Measurements from ENCODE around the gene NFYB.
A peak's percentile ranks its signal among the peaks of the same experiment; 100 is the strongest.
"Not testable (repeated sequence)": the region's sequence is repeated elsewhere in the genome, so short reads cannot be mapped to it uniquely, and the experiment has no call there.

NFYB gene

DNA sequence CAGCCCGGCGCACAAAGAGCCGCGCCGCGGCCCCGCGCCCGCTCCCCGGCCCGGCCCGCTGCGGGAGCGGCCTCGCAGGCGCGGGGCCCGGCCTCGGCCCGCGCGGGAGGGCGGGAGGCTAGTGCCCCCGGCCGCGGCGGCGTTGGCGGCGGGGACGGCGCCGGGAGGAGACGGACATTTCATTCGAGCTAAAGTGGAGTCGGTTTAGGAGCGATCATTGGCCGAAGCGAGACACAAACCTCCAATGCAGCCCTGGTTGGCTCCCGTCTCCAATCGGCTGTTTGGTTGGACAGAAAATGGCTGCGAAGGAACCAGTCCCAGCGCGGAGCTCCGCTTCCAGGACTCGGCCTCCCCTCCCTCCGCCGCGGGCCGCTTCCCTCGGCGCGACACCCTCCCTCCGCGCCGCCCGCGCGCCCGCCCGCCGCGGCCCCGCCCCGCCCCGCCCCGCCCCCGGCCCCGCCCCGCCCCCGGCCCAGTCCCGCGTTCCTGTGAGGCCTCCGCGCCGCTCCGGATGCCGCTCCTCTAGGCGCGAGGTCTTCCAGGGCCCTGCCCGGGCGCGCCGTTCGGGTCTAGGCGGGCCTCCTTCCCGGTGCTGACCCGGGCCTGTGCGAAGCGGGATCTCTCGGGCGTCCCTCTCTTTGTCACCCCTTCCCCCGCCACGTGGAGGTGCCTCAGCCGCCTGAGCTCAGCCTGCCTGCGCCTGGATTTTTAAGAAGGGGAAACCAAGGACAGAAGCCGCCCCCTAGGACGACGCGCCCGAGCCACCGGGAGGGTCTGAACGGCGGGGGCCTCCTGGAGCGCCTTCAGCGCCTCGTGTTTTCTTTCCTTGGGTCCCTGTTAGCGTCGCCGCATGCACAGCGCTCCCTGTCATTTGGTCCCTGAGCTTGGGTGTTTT, at the start of gene NFYB:
Gene NFYB (minus strand): TSS at position 309 of the 895 bp plus-strand sequence. CDS start 2,757 bp downstream, outside the sequence.
- DNase-seq: peak; percentile 96

DNA sequence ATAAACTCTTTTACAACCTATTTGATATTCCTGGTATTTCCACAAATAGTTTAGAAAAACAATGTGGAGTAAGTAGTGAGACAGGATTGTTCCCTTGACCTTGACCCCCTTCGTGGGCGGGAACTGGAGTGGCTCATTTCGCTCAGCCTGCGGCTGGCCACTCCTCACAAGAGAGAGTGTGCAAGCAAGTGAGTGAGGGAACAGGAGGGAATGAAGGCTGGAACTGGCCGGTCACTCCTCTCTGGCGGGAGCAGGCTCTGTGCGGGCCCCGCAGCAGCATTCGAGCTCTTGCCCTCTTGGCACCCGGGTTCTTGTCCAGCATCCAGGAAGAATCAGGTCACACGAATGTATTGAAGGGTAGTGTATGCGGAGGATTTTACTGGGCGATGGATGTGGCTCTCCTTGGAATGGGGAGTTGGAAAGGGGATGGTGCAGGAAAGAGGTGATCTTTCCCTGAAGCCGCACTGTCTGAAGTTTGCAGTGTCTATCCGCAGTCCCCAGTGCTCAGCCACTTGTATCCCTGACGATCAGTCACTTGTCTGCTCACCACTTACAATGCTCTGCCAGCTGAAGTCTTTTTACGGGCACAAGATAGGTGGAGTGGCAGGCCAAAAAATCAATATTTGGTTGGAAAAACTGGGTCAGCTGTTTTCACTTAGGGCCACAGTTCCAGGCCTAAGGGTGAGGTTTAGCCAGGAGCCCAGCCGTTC, 49.6 kb upstream of the NFYB start:
- DNase-seq: no peak

DNA sequence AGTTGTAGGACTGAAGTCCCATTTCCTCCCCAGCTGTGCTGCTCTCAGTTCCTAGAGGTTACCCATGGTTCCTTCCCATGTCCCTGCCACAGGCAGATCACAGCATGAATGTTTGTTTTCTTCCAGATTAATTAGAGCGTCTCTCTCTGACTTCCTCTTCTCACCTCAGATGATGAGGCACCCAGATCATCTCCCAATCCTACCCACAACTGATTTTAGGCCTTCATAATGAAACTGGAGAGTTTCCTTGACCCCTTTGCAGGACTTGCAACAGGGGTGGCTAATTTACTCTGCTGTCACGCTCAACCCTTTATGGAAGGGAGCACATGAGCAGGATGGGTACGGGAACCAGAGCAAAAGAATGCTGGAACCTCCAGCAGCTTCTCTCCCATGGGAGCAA, 45.4 kb upstream of the NFYB start:
- DNase-seq: no peak

DNA sequence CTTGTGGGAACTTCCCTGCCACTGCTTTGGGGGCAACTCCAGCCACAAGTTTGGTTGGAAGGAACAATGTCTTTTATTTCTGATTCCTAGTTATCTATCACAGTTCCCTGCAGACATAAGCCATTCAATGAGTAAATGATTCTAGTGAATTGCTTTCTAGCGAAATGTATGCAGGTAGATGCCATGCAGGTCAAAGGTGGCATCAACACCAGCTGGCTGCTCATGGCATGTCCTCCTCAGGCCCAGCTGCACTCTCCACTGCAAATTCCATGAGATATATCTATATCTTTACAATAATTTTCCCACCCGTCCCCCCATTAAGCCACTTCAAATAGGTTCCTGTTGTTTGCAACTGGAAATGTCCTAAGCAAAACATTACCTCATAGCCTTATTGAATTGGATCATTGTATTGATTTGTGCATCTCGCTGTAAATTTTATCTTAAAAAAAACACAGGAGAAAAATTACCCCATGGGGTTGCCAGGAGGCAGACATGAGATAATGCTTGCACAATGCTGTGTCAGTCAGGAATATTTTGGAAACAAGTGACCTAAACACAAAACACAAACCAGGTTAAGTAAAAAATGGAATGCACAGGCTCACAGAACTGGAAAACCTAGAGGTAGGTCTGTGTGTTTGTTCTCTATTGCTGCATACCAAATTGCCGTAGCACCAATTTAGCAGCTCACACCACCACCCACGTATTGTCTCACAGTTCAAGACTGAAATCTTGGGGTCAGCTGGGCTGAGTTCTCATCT, 44.8 kb upstream of the NFYB start:
- no peak for DNase-seq

DNA sequence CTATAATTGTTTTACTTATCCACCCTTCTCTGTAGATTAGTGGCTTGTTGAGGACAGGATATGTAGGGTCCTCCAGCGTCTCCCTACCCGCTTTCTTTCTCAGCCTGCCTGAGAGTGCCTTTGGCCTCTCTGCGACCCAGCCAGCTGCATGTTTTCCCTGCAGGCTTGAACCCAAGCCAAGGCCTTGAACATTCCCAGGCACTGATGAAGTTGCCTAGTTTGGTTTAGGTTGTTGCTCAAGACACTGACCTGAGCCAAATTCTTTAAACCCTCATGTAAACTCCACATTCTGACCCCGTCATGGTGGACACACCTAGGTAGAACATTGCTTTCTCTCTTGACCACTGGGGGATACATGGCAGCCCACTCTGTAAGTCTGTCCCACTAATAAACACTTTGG, 44.1 kb upstream of the NFYB start:
- DNase-seq: no peak

DNA sequence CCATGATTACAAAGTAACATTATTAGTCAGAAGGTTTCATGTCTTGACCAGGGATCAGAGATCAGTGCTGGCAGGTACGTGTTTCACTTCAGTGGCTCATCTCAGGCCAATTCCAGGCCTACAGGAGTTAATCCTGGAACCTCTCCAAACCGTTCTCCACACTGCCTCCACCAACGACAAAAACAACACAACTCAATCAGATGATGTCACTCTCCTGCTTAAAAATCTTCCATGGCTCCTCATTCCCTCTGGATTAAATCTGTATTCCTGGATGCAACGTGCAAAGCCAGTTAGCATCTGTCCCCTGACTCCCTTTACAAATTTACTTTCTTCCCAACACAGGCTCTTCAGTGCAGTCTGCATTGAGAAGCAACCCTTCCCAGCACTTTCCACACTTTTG, 43.3 kb upstream of the NFYB start:
- DNase-seq: no peak

DNA sequence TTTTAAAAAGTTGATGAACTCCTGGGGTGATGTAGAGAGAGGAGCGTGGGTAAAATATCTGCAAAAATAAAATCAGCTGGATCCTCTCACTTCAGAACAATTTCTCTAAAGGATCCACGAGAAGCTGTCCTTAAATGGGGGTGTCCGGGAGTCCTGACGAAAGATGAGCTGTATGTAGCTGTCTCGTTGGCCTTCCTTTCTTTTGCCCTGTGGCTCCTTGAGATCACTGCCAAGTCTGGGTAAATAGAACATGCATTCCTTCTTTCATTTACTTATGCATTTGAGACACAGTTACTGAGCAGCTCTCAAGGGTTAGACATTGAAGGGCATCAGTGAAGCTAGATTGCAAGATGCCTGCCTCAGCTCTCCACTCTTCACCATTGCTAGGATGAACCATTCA, 42.4 kb upstream of the NFYB start:
- no peak for DNase-seq

DNA sequence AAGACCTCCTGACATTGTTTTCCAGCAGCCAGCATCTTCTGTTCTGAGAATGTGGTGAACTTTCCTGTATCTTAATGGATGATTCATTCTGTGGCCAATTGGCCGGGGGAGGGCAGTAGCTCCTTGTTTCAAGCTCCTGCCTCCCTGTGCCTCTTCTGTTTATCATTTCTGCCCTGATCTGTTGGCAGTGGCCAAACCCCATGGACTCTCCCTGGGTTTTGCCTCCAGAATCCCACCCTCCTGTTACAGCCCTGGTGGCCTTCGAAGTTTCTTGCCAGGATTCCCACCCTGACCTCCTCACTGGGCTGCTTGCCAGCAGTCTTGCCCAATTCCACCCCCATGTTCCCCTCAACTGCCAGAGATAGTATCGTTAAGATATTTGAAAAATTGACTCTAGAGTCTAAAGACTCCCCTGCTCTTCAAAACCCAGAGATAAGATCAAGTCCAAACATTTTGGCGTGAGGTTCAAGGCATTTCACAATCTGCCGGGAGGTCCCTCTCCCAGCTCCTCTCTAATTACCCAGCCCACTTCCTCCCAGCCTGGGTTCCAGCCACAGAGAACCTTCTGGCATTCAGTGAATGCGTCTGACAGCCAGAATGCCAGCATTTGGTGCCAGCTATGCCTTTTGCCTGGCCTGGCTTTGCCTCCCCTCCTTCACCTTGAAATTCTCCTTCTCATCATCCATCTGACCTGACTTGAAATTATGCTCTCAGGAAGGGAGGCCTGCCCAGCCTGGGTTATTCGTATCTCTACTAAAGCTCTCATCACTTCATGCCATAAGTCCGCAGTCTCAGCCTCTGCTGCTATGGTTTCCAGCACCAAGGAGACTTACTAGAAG, 39.9 kb upstream of the NFYB start:
- DNase-seq: peak; percentile 58

DNA sequence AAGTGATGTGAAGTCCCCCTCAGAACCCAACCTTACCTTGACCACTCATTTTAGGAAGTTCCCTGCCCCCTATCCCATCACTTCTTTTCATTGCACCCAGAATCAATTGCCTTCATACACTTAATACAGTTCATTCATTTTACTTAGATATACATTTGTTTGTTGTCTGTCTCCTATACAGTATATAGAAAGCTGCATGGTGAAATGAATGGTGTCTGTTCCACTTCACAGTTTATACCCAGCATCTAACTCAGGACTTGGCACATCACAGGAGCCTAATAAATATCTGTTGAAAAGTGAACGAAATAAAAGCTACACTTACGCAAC, 39.3 kb upstream of the NFYB start:
- DNase-seq: no peak

DNA sequence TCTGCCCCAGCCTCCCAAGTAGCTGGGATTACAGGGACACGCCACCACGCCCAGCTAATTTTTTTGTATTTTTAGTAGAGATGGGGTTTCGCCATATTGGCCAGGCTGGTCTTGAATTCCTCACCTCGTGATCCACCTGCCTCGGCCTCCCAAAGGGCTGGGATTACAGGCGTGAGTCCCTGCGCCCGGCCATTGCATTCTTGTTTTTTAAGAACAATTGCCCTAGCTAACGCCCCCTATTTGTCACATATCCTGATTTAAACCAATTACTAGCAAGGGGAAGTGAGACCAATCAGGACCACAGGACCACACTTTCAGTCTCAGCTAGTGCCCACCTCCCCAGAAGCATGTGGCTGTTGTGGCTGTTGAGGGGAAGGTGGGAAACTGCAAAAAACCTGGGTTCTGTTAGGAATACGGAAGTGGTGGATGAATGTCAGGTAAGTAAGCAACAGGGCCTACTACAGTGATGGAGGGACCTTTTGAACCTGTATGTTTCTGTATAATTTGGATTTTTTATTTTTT, 37.8 kb upstream of the NFYB start:
- no peak for DNase-seq

DNA sequence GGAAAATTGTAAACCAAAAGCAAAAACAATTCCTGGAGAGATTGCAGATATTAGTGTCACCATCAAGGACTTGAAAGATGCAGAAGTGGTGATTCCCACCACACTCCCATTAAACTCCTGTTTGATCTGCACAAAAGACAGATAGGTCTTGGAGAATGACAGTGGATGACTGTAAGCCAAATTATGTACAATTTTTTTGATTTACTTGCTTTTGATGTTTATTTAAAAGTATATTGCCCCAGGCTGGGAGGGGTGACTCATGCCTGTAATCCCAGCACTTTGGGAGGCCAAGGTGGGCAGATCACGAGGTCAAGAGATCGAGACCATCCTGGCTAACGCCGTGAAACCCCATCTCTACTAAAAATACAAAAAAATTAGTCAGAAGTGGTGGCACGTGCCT, 35.8 kb upstream of the NFYB start:
- not testable (repeated sequence) for DNase-seq

DNA sequence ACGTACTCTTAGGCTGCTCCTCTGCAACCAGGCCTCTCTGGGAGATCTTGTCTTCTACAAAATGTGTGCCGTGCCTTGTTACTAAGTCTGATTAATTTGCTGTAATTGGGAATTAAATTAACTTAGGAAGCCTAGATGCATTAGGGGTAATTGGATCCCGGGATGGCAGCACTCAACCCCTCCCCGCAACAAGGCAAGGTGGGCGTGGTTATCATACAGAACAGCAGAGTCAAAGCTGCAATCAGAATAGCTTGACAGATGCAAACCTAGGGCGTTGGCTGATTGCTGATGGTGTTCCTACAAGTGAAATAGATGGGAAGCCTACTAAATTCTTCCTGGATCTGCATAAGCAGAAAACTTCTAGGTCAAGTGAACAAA, 34.5 kb upstream of the NFYB start:
- no peak for DNase-seq

DNA sequence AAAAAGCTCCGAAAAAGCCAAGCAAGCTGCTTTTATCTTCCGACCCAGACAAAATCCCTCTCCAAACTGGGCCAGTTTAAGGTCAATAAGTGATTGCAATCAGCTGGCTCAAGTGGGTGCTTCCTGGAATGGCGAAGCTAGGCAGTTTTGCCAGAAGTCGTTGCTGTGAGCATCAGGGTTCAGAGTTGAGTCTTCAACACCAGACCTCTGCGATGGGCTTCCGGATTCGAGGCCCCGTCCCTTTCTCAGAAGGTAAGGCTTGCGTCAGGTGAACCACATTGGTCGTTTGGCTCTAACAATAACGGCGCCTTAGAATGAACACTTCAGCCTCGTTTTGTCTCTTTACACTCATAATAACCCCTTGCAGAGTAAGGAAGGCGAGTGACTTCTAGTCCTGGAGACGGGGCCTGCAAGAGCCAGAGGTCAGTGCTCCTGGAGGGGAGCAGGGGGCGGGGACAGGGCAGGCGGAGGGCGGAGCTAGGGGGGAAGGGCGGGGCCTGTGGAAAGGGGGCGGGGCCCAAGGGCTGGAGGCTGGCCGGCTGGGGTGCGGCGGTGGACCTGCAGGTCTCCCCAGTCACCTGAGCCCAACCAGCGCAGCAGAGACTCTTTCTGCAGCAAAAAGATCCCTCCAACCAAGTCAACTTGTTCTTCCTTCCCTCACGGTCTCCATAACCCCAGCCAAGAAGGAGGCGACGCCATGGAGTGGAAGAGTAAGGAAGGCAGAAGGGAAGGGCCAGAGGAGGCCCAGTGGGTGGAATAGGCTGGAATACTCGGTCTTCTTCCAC, 34.0 kb upstream of the NFYB start:
- DNase-seq: no peak

DNA sequence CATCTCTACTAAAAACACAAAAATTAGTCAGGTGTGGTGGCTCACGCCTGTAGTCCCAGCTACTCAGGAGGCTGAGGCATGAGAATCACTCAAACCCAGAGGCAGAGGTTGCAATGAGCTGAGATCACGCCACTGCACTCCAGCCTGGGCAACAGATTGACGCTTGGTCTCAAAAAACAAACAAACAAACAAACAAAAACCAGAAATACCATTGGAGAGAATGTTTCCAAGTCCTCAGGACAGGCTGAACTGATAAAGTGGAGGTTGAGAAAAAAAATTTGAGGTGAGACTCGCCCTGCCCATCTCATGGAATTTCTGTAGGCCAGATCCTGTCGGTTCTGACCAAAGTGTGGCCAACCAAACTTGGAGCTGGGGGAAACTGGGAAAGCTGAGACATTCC, 30.6 kb upstream of the NFYB start:
- no peak for DNase-seq

DNA sequence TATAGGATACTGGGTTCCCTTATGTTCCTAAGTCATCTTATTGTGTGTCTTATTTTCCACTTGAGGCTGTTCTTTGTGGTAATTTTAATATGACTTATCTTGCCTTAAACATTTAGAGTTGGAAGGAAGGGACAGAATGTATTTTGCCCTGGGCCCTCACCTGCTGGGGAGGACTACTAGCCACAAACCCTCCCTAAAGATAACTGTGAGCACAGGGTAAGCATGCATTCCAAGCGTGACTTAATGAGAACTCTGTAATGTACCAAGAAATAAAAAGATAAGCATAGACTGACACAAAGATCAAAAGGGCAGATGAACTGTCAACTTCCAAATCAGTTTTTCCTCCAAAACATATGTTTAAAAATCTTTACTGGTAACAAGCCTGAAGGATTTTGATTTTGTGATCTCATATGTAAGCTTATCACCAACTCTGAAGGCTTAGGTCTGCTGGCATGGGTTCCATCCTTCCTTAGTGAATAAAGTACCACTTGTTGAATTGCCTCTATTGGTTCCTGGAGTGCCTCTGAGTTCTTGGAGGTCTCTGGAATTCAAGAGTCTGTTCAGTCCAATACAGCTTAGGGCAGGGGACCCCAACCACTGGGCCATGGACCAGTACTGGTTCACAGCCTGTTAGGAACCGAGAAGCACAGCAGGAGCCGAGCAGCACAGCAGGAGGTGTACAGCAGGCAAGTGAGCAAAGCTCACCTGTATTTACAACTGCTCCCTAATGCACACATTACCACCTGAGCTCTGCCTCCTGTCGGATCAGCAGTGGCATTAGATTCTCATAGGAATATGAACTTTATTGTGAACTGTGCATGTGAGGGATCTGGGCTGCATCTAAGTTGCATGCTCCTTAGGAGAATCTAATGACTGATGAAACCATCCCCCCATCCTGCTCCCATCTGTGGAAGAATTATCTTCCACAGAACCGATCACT, 29.8 kb upstream of the NFYB start:
- DNase-seq: no peak

DNA sequence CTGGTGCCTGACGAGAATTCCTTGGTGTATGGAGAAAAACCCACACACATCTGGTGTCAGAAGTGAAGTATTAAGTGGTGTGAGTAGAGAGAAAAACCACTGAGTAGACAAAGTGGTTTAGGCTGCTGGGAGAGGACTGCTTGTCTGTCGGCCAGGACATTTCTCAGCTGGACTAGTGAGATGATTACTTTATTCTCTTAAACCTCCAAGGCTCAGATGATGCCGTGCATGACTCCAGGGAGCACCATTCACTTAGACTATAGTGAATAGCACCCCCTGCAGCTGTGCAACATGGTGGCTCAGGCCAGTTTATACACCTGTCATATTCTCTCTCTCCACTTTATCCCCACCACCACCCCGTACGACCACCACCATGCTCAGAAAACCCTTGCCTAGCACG, 28.5 kb upstream of the NFYB start:
- DNase-seq: no peak

DNA sequence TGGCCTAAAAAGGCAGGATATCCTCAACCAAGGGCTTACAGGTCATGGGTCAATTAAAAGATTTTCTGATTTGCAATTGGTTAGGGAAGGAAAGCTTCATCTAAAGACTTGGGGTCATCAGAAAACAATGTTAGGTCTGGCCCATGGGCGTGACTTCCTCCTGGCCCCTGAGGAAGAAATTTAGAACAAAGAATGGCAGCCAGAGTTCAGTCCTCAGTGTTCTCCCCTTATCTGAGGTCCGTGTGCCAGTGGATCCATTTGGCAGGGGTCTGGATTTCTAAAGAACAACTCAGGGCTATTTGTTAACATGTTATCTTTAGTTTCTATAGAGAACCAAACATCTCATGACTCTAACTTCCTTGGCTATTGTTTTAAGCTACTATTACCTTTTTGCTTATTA, 27.8 kb upstream of the NFYB start:
- no peak for DNase-seq

DNA sequence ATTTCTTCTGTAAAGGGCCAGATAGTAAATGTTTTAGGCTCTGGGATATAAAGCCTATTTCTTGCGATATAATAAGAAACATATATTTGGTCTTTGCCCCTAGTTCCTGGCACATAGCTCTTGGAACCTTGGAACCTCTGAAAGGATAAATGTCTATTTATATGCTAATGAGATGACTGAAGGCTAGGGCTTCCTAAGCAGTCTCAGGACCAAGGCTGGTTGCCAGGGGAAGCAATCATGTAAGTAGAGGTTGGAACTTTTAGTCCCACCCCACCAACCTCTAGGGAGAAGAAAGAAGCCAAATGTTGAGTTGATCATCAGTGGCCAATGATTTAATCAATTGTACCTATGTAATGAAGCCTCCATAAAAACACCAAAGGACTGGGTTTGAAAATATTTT, 26.6 kb upstream of the NFYB start:
- DNase-seq: no peak

DNA sequence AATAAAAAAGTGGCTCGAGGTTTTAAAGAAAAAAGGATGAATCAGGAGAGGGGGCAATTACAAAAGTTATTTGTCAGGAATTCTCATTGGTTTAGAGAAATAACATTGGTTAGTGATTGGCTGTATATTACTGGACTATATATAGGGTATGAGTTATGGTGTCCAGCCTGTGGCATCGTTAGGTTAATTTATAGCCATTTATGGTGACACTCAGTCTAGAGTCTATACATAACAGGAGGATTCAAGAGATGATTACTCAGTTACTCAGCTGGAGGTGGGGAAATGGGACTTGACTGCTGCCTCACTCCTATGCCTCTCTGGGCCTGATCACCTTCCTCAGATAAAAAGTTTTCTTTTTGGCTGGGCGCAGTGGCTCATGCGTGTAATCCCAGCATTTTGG, 25.6 kb upstream of the NFYB start:
- no peak for DNase-seq

DNA sequence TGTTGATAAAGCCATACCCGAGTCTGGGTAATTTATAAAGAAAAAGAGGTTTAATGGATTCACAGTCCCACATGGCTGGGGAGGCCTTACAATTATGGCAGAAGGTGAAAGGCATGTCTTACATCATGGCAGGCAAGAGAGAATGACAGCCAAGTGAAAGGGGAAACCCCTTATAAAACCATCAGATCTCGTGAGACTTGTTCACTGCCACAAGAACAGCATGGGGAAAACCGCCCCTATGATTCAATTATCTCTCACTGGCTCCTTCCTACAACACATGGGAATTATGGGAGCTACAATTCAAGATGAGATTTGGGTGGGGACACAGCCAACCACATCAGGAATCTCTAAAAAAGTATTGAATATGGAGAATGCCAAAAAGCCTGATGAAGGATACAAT, 25.0 kb upstream of the NFYB start:
- DNase-seq: not testable (repeated sequence)

Measured in activated CD4-positive, alpha-beta T cell treated with anti-CD3 and anti-CD28 coated beads, Interleukin-2, Interleukin-6, amounts not matched to agents 100 ng/mL and 50 ng/mL, durations not matched to agents 16 hours and 8 hours (primary cell).